ENCODE data around the gene EPC2. TPM values are rescaled to one million over a fixed set of nuclear protein-coding genes. Genes with fewer than 3 reads are reported as not detected.
"Not testable (repeated sequence)": the region's sequence is repeated elsewhere in the genome, so short reads cannot be mapped to it uniquely, and the experiment has no call there.

The EPC2 gene
- total RNA-seq, 4 donors from 2014 or later = 13.1 to 21.8 (median 14.6) TPM

GRCh38 chr2:148680462-148680861 lies 35.9 kb downstream of the EPC2 start:
- intact Hi-C loops (cut with DNase I; ENCODE audit: low total_unique reads) = no loop called here
- Histone ChIP-seq H3K27ac (no peak overlapping the region), H3K4me3 (no peak overlapping the region), H3K9me3 (no peaks in the 10 kb centered on the region), H3K4me1 (peaks cover 23 to 25% of the 10 kb centered on the region in 2 donors), H3K27me3 (no peaks in the 10 kb centered on the region), H3K36me3 (no peaks in the 10 kb centered on the region)
- in situ Hi-C loops (cut with MboI; ENCODE audit: low sequenced_read_pairs in 4 of 4) = no loop called here
- TF ChIP-seq CTCF (IDR thresholded peaks at IDR 0.05 in 4 of 5, conservative IDR thresholded peaks at IDR 0.05 in 1 of 5) (no peak), POLR2A (IDR thresholded peaks at IDR 0.05) (no peak)
- DNase-seq = no peak
- no peak for ATAC-seq

GRCh38 chr2:148681443-148681842 lies 36.9 kb downstream of the EPC2 start:
- TF ChIP-seq CTCF (IDR thresholded peaks at IDR 0.05 in 4 of 5, conservative IDR thresholded peaks at IDR 0.05 in 1 of 5) (no peak), POLR2A (IDR thresholded peaks at IDR 0.05) (no peak)
- Histone ChIP-seq H3K4me1 (peaks cover 15 to 16% of the 10 kb centered on the region in 2 donors), H3K9me3 (no peaks in the 10 kb centered on the region), H3K27ac (no peak overlapping the region), H3K4me3 (no peak overlapping the region), H3K27me3 (no peaks in the 10 kb centered on the region), H3K36me3 (no peaks in the 10 kb centered on the region)
- in situ Hi-C loops (cut with MboI; ENCODE audit: low sequenced_read_pairs in 4 of 4) = no loop called here
- no peak for DNase-seq
- no peak for ATAC-seq
- intact Hi-C loops (cut with DNase I; ENCODE audit: low total_unique reads) = no loop called here

- H3K9me3 ChIP-seq; ATAC-seq; in situ Hi-C loops (cut with MboI; ENCODE audit: low sequenced_read_pairs in 4 of 4); H3K27ac ChIP-seq; H3K36me3 ChIP-seq; DNase-seq; H3K4me3 ChIP-seq; H3K27me3 ChIP-seq; intact Hi-C loops (cut with DNase I; ENCODE audit: low total_unique reads): not testable (repeated sequence)
- H3K4me1 ChIP-seq = peaks cover 12 to 14% of the 10 kb centered on the region in 2 donors
Measured at GRCh38 chr2:148681862-148682261, 37.3 kb downstream of the EPC2 start.

- in situ Hi-C loops (cut with MboI; ENCODE audit: low sequenced_read_pairs in 4 of 4) = no loop called here
- Histone ChIP-seq H3K36me3 (no peaks in the 10 kb centered on the region), H3K9me3 (no peaks in the 10 kb centered on the region), H3K4me1 (peaks cover 10 to 11% of the 10 kb centered on the region in 2 donors), H3K27ac (no peak overlapping the region), H3K4me3 (no peak overlapping the region), H3K27me3 (no peaks in the 10 kb centered on the region)
- intact Hi-C loops (cut with DNase I; ENCODE audit: low total_unique reads) = no loop called here
- DNase-seq (no peak), ATAC-seq (no peak)
- TF ChIP-seq CTCF (IDR thresholded peaks at IDR 0.05 in 4 of 5, conservative IDR thresholded peaks at IDR 0.05 in 1 of 5) (no peak), POLR2A (IDR thresholded peaks at IDR 0.05) (no peak)
Measured at GRCh38 chr2:148684507-148684906, 40.0 kb downstream of the EPC2 start.

GRCh38 chr2:148687543-148687942 lies 43.0 kb downstream of the EPC2 start:
- in situ Hi-C loops (cut with MboI; ENCODE audit: low sequenced_read_pairs in 4 of 4) = no loop called here
- Histone ChIP-seq H3K4me1 (peaks cover 0 to 7% of the 10 kb centered on the region in 2 donors), H3K27ac (no peak overlapping the region), H3K36me3 (no peaks in the 10 kb centered on the region), H3K4me3 (no peak overlapping the region), H3K9me3 (no peaks in the 10 kb centered on the region), H3K27me3 (no peaks in the 10 kb centered on the region)
- ATAC-seq = no peak
- TF ChIP-seq POLR2A (IDR thresholded peaks at IDR 0.05) (no peak), CTCF (IDR thresholded peaks at IDR 0.05 in 4 of 5, conservative IDR thresholded peaks at IDR 0.05 in 1 of 5) (no peak)
- intact Hi-C loops (cut with DNase I; ENCODE audit: low total_unique reads) = no loop called here
- no peak for DNase-seq

GRCh38 chr2:148688011-148688410 lies 43.5 kb downstream of the EPC2 start:
- in situ Hi-C loops (cut with MboI; ENCODE audit: low sequenced_read_pairs in 4 of 4); H3K27me3 ChIP-seq; H3K36me3 ChIP-seq; ATAC-seq; intact Hi-C loops (cut with DNase I; ENCODE audit: low total_unique reads); H3K27ac ChIP-seq; H3K4me3 ChIP-seq; DNase-seq; H3K9me3 ChIP-seq; H3K4me1 ChIP-seq: not testable (repeated sequence)
